Activated naive CD4-positive, alpha-beta T cell treated with anti-CD3 and anti-CD28 coated beads, Interleukin-2, amount 50 U/mL, for 72 hours (primary cell): ENCODE measurements around the gene TEAD2. TPM values are rescaled to one million over a fixed set of nuclear protein-coding genes. Genes with fewer than 3 reads are reported as not detected.
"Not testable (repeated sequence)": the region's sequence is repeated elsewhere in the genome, so short reads cannot be mapped to it uniquely, and the experiment has no call there.

Experiments
- ATAC-seq, 2 donors: fragments of 150-1000 bp; cut with Tn5 transposase; 2 replicates each; pipeline ENCODE4 v1.10.0; 2021; ENCODE audit warnings: mild to moderate bottlenecking in 2 of 2, moderate library complexity in 2 of 2
- DNase-seq, 2 donors: peaks; one replicate each; pipeline ENCODE4 v3.0.0; 2021 to 2022; ENCODE audit warnings: low spot score in 2 of 2
- H3K27ac Mint-ChIP-seq, 2 donors: one replicate each; pipeline ENCODE4 v1.8.0; 2022; ENCODE audit warnings: mild to moderate bottlenecking in 2 of 2, mixed read lengths in 2 of 2
- H3K36me3 Mint-ChIP-seq, 2 donors: one replicate each; pipeline ENCODE4 v1.8.0; 2022; ENCODE audit warnings: mixed read lengths in 2 of 2
- H3K9me3 Mint-ChIP-seq, 2 donors: one replicate each; pipeline ENCODE4 v1.8.0; 2022; ENCODE audit warnings: mixed read lengths in 2 of 2
- total RNA-seq, 2 donors: library from RNA; stranded (reverse); gene quantifications; one replicate each; pipeline ENCODE4 v1.2.3, GENCODE V29; 2022

Gene TEAD2
- total RNA-seq, 2 donors from 2014 or later = 0.32 TPM; not detected in 1

DNA sequence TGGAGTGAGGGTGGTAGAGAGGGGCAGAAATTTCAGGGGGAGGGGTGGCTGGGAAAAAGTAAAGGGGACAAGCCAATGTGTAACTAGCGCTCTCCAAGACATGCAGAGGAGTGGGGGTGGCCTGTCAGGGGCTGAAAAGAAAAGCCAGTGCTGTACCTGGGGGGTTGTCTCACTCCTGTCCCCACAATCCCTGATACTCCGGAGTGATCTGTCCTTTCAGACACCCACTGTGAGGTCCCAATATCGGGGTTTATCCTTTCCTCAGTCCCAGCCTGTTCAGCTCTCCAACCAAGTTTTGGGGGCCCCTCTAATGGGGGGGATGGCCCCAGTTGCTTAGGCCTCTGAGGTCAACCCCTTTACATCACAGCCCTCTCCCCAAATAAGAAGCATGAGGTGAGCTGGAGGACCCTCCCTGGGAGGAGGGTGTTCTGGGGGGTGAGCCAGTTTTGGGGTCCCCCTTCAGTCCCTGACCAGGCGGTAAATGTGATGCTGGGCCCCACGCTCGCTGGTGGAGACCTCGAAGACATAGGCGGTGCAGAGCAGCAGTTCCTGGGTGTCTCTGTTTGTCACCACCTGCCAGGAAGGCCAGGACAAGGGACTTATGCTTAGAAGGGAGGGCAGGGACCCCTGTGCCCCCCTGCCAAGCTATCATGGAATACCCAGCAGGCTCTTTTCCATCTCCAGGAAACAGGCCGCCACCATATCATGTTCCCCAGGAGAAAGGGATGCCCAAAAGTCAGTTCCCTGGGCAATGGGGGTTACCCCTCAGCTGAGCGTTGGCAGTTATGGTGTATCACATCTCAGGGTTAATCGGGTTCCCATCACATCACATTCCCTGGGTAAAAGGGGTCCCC is 21.1 kb downstream of the TEAD2 start:
- no peak overlapping the region for H3K27ac Mint-ChIP-seq
- peak in 1 of 2 donors; percentile 25 for DNase-seq
- no peaks in the 10 kb centered on the region for H3K9me3 Mint-ChIP-seq
- peaks cover 0 to 29% of the 10 kb centered on the region in 2 donors for H3K36me3 Mint-ChIP-seq
- no peak for ATAC-seq

DNA sequence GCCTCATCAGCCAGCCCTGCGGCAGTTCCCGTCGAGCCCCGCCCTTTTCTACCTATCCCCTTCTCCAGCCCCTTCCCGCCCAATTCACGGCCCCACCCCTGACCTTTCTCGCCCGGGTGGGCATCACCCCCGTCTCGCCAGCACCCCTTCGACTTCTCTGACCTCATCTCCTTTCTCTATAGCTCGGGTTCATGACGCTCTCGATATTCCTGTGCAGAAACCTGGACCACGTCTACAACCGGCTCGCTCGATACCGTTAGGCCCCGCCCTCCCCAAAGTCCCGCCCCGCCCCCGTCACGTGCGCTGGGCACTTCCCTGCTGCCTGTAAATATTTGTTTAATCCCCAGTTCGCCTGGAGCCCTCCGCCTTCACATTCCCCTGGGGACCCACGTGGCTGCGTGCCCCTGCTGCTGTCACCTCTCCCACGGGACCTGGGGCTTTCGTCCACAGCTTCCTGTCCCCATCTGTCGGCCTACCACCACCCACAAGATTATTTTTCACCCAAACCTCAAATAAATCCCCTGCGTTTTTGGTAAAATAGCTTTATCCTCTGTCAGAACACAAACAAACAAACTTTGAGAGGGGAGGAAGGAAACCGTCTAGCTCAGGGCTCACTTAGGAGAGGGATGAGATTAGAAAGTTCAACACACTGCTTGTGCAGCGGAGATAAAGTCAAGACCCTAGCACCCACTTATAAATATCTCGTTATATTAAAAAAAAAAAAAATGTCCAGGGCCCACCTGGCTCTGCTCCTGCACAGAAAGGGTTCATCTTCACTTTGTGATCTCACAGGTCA is 21.9 kb downstream of the TEAD2 start:
- Mint-ChIP-seq H3K9me3 (no peaks in the 10 kb centered on the region), H3K27ac (peak overlapping the region in 1 of 2 donors; percentile 62), H3K36me3 (peaks cover 6 to 36% of the 10 kb centered on the region in 2 donors)
- DNase-seq (peak in 1 of 2 donors; percentile 23), ATAC-seq (no peak)

DNA sequence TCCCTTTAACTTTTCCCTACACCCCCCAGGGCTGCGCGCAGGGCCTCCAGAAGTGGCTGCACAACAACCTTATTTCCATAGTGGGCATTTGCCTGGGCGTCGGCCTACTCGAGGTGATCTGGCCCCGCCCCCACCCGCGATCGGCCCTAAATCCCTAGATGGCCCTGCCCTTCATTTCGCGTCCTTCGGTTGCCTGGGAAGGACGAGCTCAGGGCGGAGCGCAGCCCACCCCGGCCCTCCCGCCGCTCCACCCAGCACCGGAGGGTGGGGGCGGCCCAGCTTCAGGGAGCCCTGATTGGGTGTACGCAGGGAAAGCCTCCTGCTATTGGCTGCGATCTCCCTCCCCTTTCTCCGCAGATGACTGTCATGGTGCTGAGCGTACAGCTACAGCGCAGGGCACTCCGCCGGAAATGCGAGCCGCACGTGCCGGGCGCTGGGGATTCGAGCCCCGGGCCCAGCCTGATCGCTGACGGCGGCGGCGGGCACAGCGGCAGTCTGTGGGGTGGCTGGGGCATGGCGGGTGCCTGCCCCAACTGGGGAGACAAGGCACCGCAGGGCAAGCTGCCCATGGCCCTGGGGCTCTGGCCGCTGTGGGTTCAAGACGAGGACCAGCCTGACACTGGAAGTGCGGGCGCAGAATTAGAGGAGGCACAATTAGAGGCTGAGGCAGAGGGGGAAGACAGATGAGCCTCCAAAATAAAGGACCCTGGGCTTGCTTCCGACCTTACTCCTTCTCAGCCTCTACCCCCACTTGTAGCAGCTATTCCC is 22.7 kb downstream of the TEAD2 start:
- peak in 1 of 2 donors; percentile 50 for DNase-seq
- Mint-ChIP-seq H3K36me3 (peaks cover 9 to 36% of the 10 kb centered on the region in 2 donors), H3K27ac (peak overlapping the region in 1 of 2 donors; percentile 62), H3K9me3 (no peaks in the 10 kb centered on the region)
- ATAC-seq = no peak

DNA sequence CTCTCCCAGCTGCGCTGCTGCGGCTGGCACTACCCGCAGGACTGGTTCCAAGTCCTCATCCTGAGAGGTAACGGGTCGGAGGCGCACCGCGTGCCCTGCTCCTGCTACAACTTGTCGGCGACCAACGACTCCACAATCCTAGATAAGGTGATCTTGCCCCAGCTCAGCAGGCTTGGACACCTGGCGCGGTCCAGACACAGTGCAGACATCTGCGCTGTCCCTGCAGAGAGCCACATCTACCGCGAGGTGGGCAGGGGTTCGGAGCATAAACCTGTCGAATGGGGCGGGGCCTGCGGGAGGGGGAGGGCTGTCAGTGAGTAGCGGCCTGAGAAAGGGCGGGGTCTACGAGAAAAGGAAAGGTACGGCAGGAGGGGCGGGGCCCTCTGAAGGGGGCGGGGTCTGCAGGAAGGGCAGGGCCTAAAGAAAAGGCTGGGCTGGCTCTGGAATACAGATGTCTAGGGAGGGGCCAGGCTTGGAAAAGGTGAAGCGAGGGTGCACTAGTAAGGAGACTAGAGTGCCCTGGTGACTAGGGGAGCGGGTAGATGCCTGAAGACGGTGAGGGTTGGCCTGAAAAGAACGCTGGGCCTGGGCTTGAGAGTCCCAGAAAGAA is 23.4 kb downstream of the TEAD2 start:
- peaks cover 9 to 36% of the 10 kb centered on the region in 2 donors for H3K36me3 Mint-ChIP-seq
- H3K27ac Mint-ChIP-seq = no peak overlapping the region
- DNase-seq (no peak), ATAC-seq (no peak)
- H3K9me3 Mint-ChIP-seq = no peaks in the 10 kb centered on the region

DNA sequence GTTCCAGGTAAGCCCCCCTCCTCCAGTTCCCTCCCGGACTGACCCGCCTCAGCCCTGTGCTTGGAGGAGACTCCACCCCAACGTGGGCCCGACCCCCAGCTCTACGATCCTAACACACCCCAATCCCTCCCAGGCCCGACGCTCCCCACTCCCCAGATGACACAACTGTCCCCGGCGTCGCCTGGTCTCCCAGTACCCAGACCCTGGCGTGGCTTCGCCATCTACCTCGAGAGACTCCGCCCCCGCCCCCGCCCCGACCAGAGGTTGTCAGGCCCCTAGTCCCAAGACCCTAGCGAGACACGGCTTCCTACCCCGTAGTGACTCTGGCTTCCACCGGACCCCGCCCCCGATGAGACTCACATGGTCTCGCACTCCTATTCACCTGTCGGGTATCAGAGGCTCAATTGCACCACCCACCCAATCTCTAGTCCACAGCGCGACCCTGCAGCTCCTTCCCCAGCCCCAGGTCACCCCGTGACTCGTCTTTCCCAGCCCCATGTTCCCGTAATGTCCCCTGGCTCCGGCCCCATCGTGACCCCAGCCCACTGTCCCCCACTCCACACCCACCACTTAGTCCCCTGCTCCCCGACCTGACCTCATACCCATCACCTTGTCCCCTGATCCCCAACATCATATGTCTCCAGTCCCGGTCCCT is 24.1 kb downstream of the TEAD2 start:
- Mint-ChIP-seq H3K36me3 (peaks cover 9 to 36% of the 10 kb centered on the region in 2 donors), H3K9me3 (no peaks in the 10 kb centered on the region), H3K27ac (no peak overlapping the region)
- DNase-seq (peak in 1 of 2 donors; percentile 46), ATAC-seq (no peak)

DNA sequence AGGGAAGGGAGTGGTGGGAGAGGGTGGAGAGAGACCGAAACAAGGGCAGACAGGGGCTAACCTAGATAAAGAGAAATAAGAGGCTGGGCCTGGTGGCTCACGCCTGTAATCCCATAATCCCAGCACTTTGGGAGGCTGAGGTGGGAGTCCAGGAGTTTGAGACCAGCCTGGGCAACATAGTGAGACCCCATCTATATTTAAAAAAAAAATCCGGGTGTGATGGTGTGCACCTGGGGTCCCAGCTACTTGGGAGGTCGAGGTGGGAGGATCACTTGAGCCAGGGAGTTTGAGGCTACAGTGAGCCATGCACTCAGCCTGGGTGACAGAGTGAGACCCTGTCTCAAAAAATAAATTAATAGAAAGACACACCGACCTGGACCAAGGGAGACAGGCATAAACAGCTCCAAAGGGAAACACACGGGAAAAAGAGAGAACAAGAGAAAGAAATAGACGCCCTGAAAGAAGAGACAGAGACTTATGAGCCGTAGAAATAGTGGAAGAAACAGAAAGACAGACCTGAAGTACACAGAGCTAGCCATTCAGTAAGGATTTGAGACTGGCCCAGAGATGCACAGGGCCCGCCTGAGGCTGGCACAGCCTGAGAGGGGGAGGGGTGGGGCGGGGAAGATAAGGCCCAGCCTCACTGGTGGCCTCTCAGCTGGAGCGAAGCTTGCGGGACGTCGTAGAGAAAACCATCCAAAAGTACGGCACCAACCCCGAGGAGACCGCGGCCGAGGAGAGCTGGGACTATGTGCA is 24.8 kb downstream of the TEAD2 start:
- ATAC-seq (no peak), DNase-seq (peak in 1 of 2 donors; percentile 47)
- Mint-ChIP-seq H3K27ac (peak overlapping the region in 1 of 2 donors; percentile 99), H3K9me3 (no peaks in the 10 kb centered on the region), H3K36me3 (peaks cover 9 to 36% of the 10 kb centered on the region in 2 donors)

DNA sequence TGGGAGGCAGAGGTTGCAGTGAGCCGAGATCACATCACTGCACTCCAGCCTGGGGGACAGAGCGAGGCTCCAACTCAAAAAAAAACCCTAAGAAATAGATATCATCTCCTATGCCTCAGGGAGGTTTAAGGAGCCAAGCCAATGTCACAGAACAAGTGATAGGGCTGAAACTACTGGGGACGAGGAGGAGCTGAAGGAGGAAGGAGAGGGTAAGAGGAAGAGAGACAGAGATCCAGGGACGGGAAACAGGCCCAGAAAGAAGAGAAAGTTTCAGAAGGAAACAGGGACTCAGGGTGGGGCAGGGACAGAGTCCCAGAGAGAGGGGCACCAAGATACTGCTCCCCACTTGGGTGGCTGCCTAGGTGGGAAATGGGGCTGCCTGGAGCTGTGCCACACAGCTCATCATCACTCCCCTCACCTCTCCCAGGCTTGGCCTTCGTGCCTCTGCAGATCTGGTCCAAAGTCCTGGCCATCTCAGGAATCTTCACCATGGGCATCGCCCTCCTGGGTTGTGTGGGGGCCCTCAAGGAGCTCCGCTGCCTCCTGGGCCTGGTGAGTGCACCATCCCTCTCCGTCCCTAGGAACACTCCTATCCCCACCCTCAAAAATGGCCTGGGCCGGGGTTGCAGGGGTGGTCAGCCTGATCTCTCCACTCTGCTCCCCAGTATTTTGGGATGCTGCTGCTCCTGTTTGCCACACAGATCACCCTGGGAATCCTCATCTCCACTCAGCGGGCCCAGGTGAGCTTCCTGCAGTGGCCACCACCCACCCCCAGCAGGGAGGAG is 25.5 kb downstream of the TEAD2 start:
- peak overlapping the region; percentile 98 to 99 for H3K27ac Mint-ChIP-seq
- ATAC-seq (no peak), DNase-seq (peak in 1 of 2 donors; percentile 41)
- peaks cover 9 to 36% of the 10 kb centered on the region in 2 donors for H3K36me3 Mint-ChIP-seq
- no peaks in the 10 kb centered on the region for H3K9me3 Mint-ChIP-seq

DNA sequence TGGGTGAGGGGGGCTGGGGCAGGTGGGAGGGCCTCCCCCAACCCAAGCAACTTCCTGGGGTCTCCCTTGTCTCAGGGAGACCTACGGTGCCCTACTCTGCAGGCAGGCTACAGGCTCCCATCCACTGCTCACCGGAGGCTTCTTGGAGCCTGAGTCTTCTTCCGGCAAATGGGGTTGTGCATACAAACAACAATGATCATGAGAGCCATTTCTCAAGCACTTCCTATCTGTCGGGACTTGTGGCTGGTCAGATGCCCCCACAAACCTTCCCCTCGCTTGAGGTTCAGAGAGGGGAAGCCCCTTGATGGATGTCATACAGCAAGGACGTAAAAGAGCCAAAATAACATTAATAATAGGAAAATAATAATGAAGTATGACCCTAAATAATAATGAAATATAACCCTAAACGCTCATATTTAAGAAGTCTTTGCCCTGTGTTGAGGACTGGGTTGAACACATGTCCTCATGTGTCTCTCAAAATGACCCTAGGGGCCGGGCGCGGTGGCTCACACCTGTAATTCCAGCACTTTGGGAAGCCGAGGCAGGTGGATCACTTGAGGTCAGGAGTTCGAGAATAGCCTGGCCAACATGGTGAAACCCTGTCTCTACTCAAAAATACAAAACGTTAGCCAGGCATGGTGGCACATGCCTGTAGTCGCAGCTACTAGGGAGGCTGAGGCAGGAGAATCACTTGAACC is 26.3 kb downstream of the TEAD2 start:
- peak overlapping the region; percentile 98 to 99 for H3K27ac Mint-ChIP-seq
- H3K36me3 Mint-ChIP-seq = peaks cover 9 to 36% of the 10 kb centered on the region in 2 donors
- no peaks in the 10 kb centered on the region for H3K9me3 Mint-ChIP-seq
- ATAC-seq = peak; percentile 28 to 34
- DNase-seq = peak in 1 of 2 donors; percentile 54

DNA sequence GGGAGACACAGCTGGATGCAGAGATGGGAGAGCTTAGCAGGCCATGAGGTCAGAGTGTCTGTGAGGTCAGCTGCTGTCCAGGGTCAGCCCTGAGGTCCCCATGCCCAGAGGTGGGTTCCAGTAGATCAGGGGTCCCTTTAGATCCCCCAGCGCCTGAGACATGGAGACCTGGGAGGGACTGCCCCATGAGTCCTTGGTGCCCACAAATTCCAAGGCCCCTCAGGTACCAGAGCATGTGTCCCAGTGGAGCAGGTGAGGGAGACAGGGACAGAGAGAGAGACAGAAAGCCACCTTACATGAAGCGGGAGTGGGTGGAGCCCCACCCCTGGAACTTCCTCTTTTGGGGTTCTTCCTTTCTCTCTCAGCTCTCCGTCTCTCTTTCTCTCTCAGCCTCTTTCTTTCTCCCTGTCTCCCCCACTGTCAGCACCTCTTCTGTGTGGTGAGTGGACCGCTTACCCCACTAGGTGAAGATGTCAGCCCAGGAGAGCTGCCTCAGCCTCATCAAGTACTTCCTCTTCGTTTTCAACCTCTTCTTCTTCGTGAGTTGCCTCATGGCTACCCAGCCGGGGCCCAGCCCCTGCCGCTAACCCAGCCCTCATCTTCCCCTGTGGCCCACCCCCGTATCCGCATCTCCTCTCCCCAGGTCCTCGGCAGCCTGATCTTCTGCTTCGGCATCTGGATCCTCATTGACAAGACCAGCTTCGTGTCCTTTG is 27.0 kb downstream of the TEAD2 start, which contains the start of gene CD37:
Gene CD37 (plus strand): TSS at position 336 of the 713 bp plus-strand sequence. CDS start 135 bp downstream, at position 471.
- peak; percentile 58 to 65 for DNase-seq
- Mint-ChIP-seq H3K36me3 (peaks cover 11 to 39% of the 10 kb centered on the region in 2 donors), H3K9me3 (peaks cover 0 to 1% of the 10 kb centered on the region in 2 donors), H3K27ac (peak within 1 kb of the TSS; percentile 98 to 99)
- peak; percentile 53 to 60 for ATAC-seq

DNA sequence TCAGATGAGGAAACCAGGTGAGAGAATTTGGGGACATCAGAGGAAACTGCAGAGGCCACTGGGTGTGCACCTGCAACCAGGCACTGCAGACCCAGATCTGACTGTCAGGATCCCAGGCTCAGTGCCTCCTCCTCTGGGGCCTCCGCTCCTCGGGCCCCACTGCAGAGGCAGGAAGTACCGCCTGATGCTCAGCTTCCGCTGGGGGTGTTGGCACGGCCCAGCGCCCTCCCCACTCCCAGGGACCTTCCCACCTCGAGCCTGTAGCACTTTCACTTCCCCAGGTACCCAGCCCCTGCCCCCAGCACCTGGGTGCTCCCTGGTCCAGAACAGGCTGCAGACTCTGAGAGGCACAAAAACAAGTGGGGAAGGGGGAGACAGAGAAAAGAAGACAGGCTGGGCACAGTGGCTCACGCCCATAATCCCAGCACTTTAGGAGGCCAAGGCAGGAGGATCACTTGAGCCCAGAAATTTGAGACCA is 28.4 kb downstream of the TEAD2 start:
- peak; percentile 65 to 68 for ATAC-seq
- peaks cover 13 to 44% of the 10 kb centered on the region in 2 donors for H3K36me3 Mint-ChIP-seq

DNA sequence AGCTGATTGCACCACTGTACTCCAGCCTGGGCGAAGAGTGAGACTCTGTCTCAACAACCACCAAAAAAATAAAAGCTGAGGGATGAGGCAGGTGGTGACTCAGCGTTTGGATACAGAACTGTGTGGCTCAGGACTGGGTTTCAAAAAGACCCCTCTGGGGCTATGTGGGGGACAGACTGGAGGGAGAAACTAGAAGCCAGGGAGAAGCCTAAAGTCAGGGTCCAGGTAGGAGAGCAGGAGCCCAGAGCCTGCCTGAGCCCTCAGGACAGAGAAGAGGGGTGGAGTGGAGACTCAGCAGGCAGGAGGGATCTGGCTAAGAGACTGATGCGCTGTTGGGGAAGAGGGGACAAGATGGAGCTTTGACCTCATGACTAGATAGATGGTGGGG is 28.8 kb downstream of the TEAD2 start:
- peaks cover 0 to 3% of the 10 kb centered on the region in 2 donors for H3K9me3 Mint-ChIP-seq
- peaks cover 13 to 40% of the 10 kb centered on the region in 2 donors for H3K36me3 Mint-ChIP-seq
- peak; percentile 2 to 8 for ATAC-seq
- H3K27ac Mint-ChIP-seq = peak overlapping the region; percentile 92 to 99
- no peak for DNase-seq

More for the DNA sequence above, 28.4 kb downstream of the TEAD2 start:
- Mint-ChIP-seq H3K27ac (peak overlapping the region; percentile 92 to 99), H3K9me3 (peaks cover 0 to 3% of the 10 kb centered on the region in 2 donors)
- DNase-seq = peak; percentile 54 to 77

DNA sequence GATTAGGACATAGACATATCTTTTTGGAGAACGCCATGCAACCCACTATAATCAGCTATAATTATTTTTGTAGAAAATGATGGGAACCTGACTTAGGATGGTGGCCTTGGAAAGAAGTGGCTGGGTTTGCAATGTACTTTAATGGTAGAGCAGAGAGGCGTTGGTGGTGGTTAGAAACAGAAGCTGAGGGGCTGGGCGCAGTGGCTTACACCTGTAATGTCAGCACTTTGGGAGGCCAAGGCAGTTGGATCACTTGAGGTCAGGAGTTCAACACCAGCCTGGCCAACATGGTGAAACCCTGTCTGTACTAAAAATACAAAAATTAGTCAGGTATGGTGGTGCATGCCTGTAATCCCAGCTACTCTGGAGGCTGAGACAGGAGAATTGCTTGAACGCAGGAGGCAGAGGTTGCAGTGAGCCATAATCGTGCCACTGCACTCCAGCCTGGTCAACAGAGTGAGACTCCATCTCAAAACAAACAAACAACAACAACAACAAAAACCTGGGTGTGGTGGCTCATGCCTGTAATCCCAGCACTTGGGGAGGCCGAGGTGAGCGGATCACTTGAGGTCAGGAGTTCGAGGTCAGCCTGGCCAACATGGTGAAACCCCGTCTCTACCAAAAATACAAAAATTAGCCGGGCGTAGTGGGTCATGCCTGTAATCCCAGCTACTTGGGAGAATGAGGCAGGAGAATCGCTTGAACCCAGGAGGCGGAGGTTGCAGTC is 29.4 kb downstream of the TEAD2 start:
- Mint-ChIP-seq H3K27ac (peak overlapping the region; percentile 92 to 99), H3K36me3 (peaks cover 13 to 34% of the 10 kb centered on the region in 2 donors)
- not testable (repeated sequence) for H3K9me3 Mint-ChIP-seq, ATAC-seq, DNase-seq
